GM19099 (cell line): ENCODE data around the gene ELOVL7.

Source experiments
- POLR2A ChIP-seq: IDR thresholded peaks from 3 replicates; pipeline ENCODE4 v1.6.1; 2011; ENCODE audit warnings: low read depth; ENCODE audit not compliant: insufficient read length; ENCODE audit errors: extremely low read depth

ELOVL7 gene

GRCh38 chr5:60841361-60841760 is 2.7 kb downstream of the ELOVL7 start:
- no peak for TF ChIP-seq POLR2A

GRCh38 chr5:60836131-60836530 is 7.9 kb downstream of the ELOVL7 start:
- no peak for TF ChIP-seq POLR2A

GRCh38 chr5:60835554-60835953 is 8.5 kb downstream of the ELOVL7 start:
- TF ChIP-seq POLR2A: no peak

- no peak for TF ChIP-seq POLR2A
Observed at GRCh38 chr5:60833520-60833919, 10.5 kb downstream of the ELOVL7 start.

- TF ChIP-seq POLR2A: no peak
Observed at GRCh38 chr5:60830581-60831127, 13.4 kb downstream of the ELOVL7 start.

- TF ChIP-seq POLR2A: no peak
Observed at GRCh38 chr5:60829490-60830266, 14.4 kb downstream of the ELOVL7 start.

- TF ChIP-seq POLR2A: no peak
Observed at GRCh38 chr5:60827201-60827600, 16.9 kb downstream of the ELOVL7 start.

GRCh38 chr5:60826653-60827052 is 17.4 kb downstream of the ELOVL7 start:
- TF ChIP-seq POLR2A: no peak

- no peak for TF ChIP-seq POLR2A
Observed at GRCh38 chr5:60823574-60823973, 20.5 kb downstream of the ELOVL7 start.

GRCh38 chr5:60822285-60822556 is 21.8 kb downstream of the ELOVL7 start:
- no peak for TF ChIP-seq POLR2A

GRCh38 chr5:60821488-60822284 is 22.4 kb downstream of the ELOVL7 start:
- no peak for TF ChIP-seq POLR2A

- no peak for TF ChIP-seq POLR2A
Observed at GRCh38 chr5:60820593-60821487, 23.2 kb downstream of the ELOVL7 start.

GRCh38 chr5:60814498-60814897 is 29.6 kb downstream of the ELOVL7 start:
- TF ChIP-seq POLR2A: no peak

- TF ChIP-seq POLR2A: no peak
Observed at GRCh38 chr5:60812426-60812825, 31.6 kb downstream of the ELOVL7 start.

- no peak for TF ChIP-seq POLR2A
Observed at GRCh38 chr5:60811105-60811504, 33.0 kb downstream of the ELOVL7 start.

GRCh38 chr5:60810438-60811085 is 33.5 kb downstream of the ELOVL7 start:
- TF ChIP-seq POLR2A: no peak
